Astrocyte of the cerebellum (primary cell): ENCODE results near the gene NUDT5.
"Not testable (repeated sequence)": the region's sequence is repeated elsewhere in the genome, so short reads cannot be mapped to it uniquely, and the experiment has no call there.

Experiments
- DNase-seq: peaks from one replicate; pipeline ENCODE4 v3.0.0-alpha.2; 2011; ENCODE audit warnings: low read depth
- H3K4me3 ChIP-seq: 2 replicates; pipeline ENCODE4 v1.5.1; 2011; ENCODE audit warnings: mild to moderate bottlenecking, low read depth, low read length, moderate library complexity
- CTCF ChIP-seq: IDR thresholded peaks from 2 replicates; pipeline ENCODE4 v1.5.1; 2012; ENCODE audit warnings: low read length, low read depth, moderate library complexity, mild to moderate bottlenecking; ENCODE audit errors: missing control alignments
- in situ Hi-C: cut with HindIII; loops from 2 replicates; pipeline ENCODE4 v1.10.0; 2017; ENCODE audit warnings: low sequenced_read_pairs

The NUDT5 gene

GRCh38 chr10:12179606-12180170 lies 16.0 kb downstream of the NUDT5 start:
- no peak for DNase-seq
- H3K4me3 ChIP-seq: no peak overlapping the region
- TF ChIP-seq CTCF: no peak
- in situ Hi-C loops: no loop called here

- in situ Hi-C loops: no loop called here
- DNase-seq: no peak
- no peak for TF ChIP-seq CTCF
- H3K4me3 ChIP-seq: no peak overlapping the region
Measured at GRCh38 chr10:12177642-12178041, 18.0 kb downstream of the NUDT5 start.

GRCh38 chr10:12171512-12171911 lies 24.2 kb downstream of the NUDT5 start:
- in situ Hi-C loops, DNase-seq, H3K4me3 ChIP-seq: not testable (repeated sequence)

GRCh38 chr10:12165999-12166775 lies 29.5 kb downstream of the NUDT5 start:
- no peak for DNase-seq
- no peak overlapping the region for H3K4me3 ChIP-seq
- no peak for TF ChIP-seq CTCF
- in situ Hi-C loops: loop anchor here (5.0 kb wide), 1 partner anchor 34 kb away; no protein-coding TSS in a partner anchor

- no peak for DNase-seq
- TF ChIP-seq CTCF: no peak
- in situ Hi-C loops: loop anchor here (5.0 kb wide), 1 partner anchor 33 kb away; no protein-coding TSS in a partner anchor
- no peak overlapping the region for H3K4me3 ChIP-seq
Measured at GRCh38 chr10:12165036-12165435, 30.7 kb downstream of the NUDT5 start.

- DNase-seq: no peak
- H3K4me3 ChIP-seq: no peak overlapping the region
- no peak for TF ChIP-seq CTCF
- in situ Hi-C loops: no loop called here
Measured at GRCh38 chr10:12164085-12164484, 31.6 kb downstream of the NUDT5 start.

GRCh38 chr10:12162927-12163326 lies 32.8 kb downstream of the NUDT5 start:
- DNase-seq: no peak
- no peak overlapping the region for H3K4me3 ChIP-seq
- in situ Hi-C loops: no loop called here
- no peak for TF ChIP-seq CTCF
